PC-3 (cell line): ENCODE results near the gene DNTT. TPM values are rescaled to one million over a fixed set of nuclear protein-coding genes. Genes with fewer than 3 reads are reported as not detected.

ENCODE experiments used
- ATAC-seq: fragments of 200-7000 bp; cut with Tn5 transposase; 2 replicates; pipeline ENCODE4 v1.9.1; 2020; ENCODE audit warnings: mild to moderate bottlenecking, moderate library complexity
- BruUV-seq: library from RNA; stranded (reverse); fragments of 400-500 nt; replicated peaks from 2 replicates; lab custom pipeline; 2021; lab: Mats Ljungman, UMichigan
- CTCF ChIA-PET: fragments of 300-600 bp; sonication (Branson Sonifier 250); formaldehyde crosslinking; loops from one replicate; lab custom pipeline; 2022; ENCODE audit warnings: antibody characterized with exemption; lab: Charles Lee
- POLR2A ChIA-PET: fragments of 300-600 bp; sonication (Branson Sonifier 250); formaldehyde crosslinking; loops from one replicate; lab custom pipeline; 2022; ENCODE audit warnings: antibody characterized with exemption; ENCODE audit not compliant: unreplicated experiment; lab: Charles Lee
- DNase-seq: peaks from one replicate; pipeline ENCODE4 v3.0.0-alpha.2; 2015
- H2AFZ ChIP-seq: fragments of 300-600 bp; sonication (generic); 2 replicates; pipeline ENCODE4 v1.6.0; 2016; ENCODE audit warnings: antibody characterized with exemption, low read length
- H3F3A ChIP-seq: fragments of 300-600 bp; sonication (generic); one replicate; pipeline ENCODE4 v1.6.0; 2017; ENCODE audit warnings: antibody characterized with exemption, low read length, control low read depth, mild to moderate bottlenecking; ENCODE audit not compliant: unreplicated experiment
- H3K27ac ChIP-seq: fragments of 300-600 bp; sonication (generic); 2 replicates; pipeline ENCODE4 v1.5.1; 2016; ENCODE audit warnings: mild to moderate bottlenecking, low read length
- H3K27me3 ChIP-seq: fragments of 300-600 bp; sonication (generic); 2 replicates; pipeline ENCODE4 v1.6.1; 2016; ENCODE audit warnings: low read length, mixed read lengths
- H3K36me3 ChIP-seq: fragments of 300-600 bp; sonication (generic); 2 replicates; pipeline ENCODE4 v1.6.1; 2016; ENCODE audit warnings: low read depth, mixed run types, low read length, mixed read lengths
- H3K4me1 ChIP-seq: fragments of 300-600 bp; sonication (generic); 2 replicates; pipeline ENCODE4 v1.5.1; 2016; ENCODE audit warnings: low read length; ENCODE audit not compliant: insufficient read depth
- H3K4me2 ChIP-seq: fragments of 300-600 bp; sonication (generic); 2 replicates; pipeline ENCODE4 v1.6.0; 2016; ENCODE audit warnings: low read length
- H3K4me3 ChIP-seq: fragments of 300-600 bp; sonication (generic); 2 replicates; pipeline ENCODE4 v1.5.1; 2016; ENCODE audit warnings: mild to moderate bottlenecking, low read length, mixed read lengths
- H3K79me2 ChIP-seq: fragments of 300-600 bp; sonication (generic); 2 replicates; pipeline ENCODE4 v1.6.1; 2017; ENCODE audit warnings: low read length, mixed read lengths
- H3K9ac ChIP-seq: fragments of 300-600 bp; sonication (generic); 2 replicates; pipeline ENCODE4 v1.6.0; 2016; ENCODE audit warnings: mild to moderate bottlenecking, low read length
- H3K9me2 ChIP-seq: fragments of 300-600 bp; sonication (generic); replicated peaks from 2 replicates; pipeline ENCODE4 v1.6.1; 2016; ENCODE audit warnings: mixed run types, low read length, mixed read lengths
- H3K9me3 ChIP-seq: fragments of 300-600 bp; sonication (generic); 2 replicates; pipeline ENCODE4 v1.6.1; 2016; ENCODE audit warnings: low read length, mixed read lengths
- H4K20me1 ChIP-seq: fragments of 300-600 bp; sonication (generic); 2 replicates; pipeline ENCODE4 v1.6.1; 2016; ENCODE audit warnings: low read length, mixed read lengths
- CTCF ChIP-seq: fragments of 300-600 bp; sonication (generic); conservative IDR thresholded peaks from 2 replicates; pipeline ENCODE4 v1.5.1; 2017; ENCODE audit warnings: antibody characterized with exemption, low read depth, mild to moderate bottlenecking, low read length
- EZH2 ChIP-seq: fragments of 300-600 bp; sonication (generic); IDR thresholded peaks from one replicate; pipeline ENCODE4 v1.6.1; 2017; ENCODE audit warnings: antibody characterized with exemption, mild to moderate bottlenecking, low read length; ENCODE audit not compliant: unreplicated experiment
- EZH2phosphoT487 ChIP-seq: fragments of 300-600 bp; sonication (generic); IDR thresholded peaks from 2 replicates; pipeline ENCODE4 v1.6.1; 2018; ENCODE audit warnings: mild to moderate bottlenecking, antibody characterized with exemption, low read length, borderline replicate concordance
- intact Hi-C: fragments of 100-400 bp; cut with micrococcal nuclease; formaldehyde crosslinking; loops from 2 replicates; pipeline ENCODE4 v1.9.0; 2023
- total RNA-seq: library from RNA; depleted of rRNA; stranded (reverse); fragments of >200 nt; gene quantifications from 2 replicates; pipeline ENCODE4 v1.2.3, GENCODE V29; 2014

DNTT gene
- total RNA-seq, 1 experiment from 2014 or later, result not detected

GRCh38 chr10:96321822-96322221 lies 17.6 kb downstream of the DNTT start:
- DNase-seq (no peak), ATAC-seq (no peak)
- POLR2A ChIA-PET, result no interaction called here
- H3K9ac ChIP-seq, result no peak overlapping the region
- no peaks in the 10 kb centered on the region for H4K20me1 ChIP-seq
- H3K4me1 ChIP-seq, result no peaks in the 10 kb centered on the region
- H3K4me3 ChIP-seq, result no peak overlapping the region
- no peaks in the 10 kb centered on the region for H3K36me3 ChIP-seq
- no peaks in the 10 kb centered on the region for H3K9me3 ChIP-seq
- 0 out of 2 replicates have a peak, but pooled peaks have one; percentile 20 for TF ChIP-seq CTCF
- TF ChIP-seq EZH2phosphoT487, result no peak
- no peak overlapping the region for H3K4me2 ChIP-seq
- H3F3A ChIP-seq, result no peaks in the 10 kb centered on the region
- H3K27ac ChIP-seq, result no peak overlapping the region
- intact Hi-C loops, result no loop called here
- H3K79me2 ChIP-seq, result no peaks in the 10 kb centered on the region
- no TSS peak for BruUV-seq
- H2AFZ ChIP-seq, result no peak overlapping the region
- CTCF ChIA-PET, result no interaction called here
- H3K9me2 ChIP-seq, result no peaks in the 10 kb centered on the region
- peaks cover 81% of the 10 kb centered on the region for H3K27me3 ChIP-seq

- no peaks in the 10 kb centered on the region for H3K36me3 ChIP-seq
- no peak overlapping the region for H3K4me2 ChIP-seq
- no peaks in the 10 kb centered on the region for H3K4me1 ChIP-seq
- no peaks in the 10 kb centered on the region for H3F3A ChIP-seq
- no peaks in the 10 kb centered on the region for H4K20me1 ChIP-seq
- ChIA-PET CTCF (no interaction called here), POLR2A (no interaction called here)
- intact Hi-C loops, result no loop called here
- no peaks in the 10 kb centered on the region for H3K9me2 ChIP-seq
- no peak overlapping the region for H3K4me3 ChIP-seq
- no TSS peak for BruUV-seq
- no peaks in the 10 kb centered on the region for H3K9me3 ChIP-seq
- H2AFZ ChIP-seq, result no peak overlapping the region
- no peak for ATAC-seq
- no peaks in the 10 kb centered on the region for H3K79me2 ChIP-seq
- no peak for DNase-seq
- TF ChIP-seq CTCF, result no peak
- TF ChIP-seq EZH2, result no peak
- no peak for TF ChIP-seq EZH2phosphoT487
- no peak overlapping the region for H3K9ac ChIP-seq
- no peak overlapping the region for H3K27ac ChIP-seq
- peaks cover 83% of the 10 kb centered on the region for H3K27me3 ChIP-seq
Measured at GRCh38 chr10:96322275-96322674, 18.0 kb downstream of the DNTT start.

- Histone ChIP-seq H3K27ac (no peak overlapping the region), H3K4me2 (no peak overlapping the region), H3K9me3 (no peaks in the 10 kb centered on the region), H3K79me2 (no peaks in the 10 kb centered on the region), H3K9ac (no peak overlapping the region), H3F3A (no peaks in the 10 kb centered on the region), H3K27me3 (peaks cover 82% of the 10 kb centered on the region), H4K20me1 (no peaks in the 10 kb centered on the region), H3K4me3 (no peak overlapping the region), H3K9me2 (no peaks in the 10 kb centered on the region), H3K36me3 (no peaks in the 10 kb centered on the region), H3K4me1 (no peaks in the 10 kb centered on the region), H2AFZ (no peak overlapping the region)
- DNase-seq (no peak), ATAC-seq (no peak)
- POLR2A ChIA-PET, result no interaction called here
- TF ChIP-seq CTCF (no peak), EZH2 (no peak), EZH2phosphoT487 (no peak)
- CTCF ChIA-PET, result no interaction called here
- intact Hi-C loops, result no loop called here
- no TSS peak for BruUV-seq
Measured at GRCh38 chr10:96324447-96324846, 20.2 kb downstream of the DNTT start.
